Measurements from ENCODE around the gene MOGAT3.

The MOGAT3 gene

DNA sequence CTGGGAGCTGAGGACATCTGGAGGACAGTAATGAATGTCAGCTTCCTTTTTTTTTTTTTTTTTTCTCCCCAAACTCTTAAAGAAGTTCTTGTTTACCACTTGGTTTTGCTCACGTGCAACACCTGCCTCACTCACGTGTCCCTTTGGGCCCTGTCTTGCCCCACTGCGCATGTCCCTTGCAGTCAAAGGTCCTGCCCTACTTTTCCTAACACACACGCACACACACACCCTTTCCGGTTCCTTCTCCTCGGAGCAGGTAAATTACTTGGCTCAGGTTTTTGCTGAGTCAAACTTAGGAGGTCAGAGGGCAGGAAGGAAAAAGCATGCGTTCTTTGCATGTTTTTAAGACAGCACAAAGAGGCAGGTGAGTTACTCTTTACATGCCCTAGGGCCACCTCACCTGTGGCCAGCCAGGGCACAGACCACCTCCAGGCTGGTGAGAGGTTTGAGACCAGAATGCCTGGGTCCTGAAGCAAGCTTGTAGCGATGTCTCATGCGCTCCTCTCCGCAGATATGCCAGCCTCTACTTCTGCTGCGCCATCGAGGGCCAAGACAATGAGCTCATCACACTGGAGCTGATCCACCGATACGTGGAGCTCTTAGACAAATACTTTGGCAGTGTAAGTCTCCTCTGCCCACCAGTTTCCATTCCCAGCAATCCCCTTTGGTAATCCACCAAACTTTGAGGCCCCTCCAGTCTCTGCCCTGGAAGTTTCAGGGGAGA is 43.8 kb downstream of the MOGAT3 start:
- no peak for DNase-seq

DNA sequence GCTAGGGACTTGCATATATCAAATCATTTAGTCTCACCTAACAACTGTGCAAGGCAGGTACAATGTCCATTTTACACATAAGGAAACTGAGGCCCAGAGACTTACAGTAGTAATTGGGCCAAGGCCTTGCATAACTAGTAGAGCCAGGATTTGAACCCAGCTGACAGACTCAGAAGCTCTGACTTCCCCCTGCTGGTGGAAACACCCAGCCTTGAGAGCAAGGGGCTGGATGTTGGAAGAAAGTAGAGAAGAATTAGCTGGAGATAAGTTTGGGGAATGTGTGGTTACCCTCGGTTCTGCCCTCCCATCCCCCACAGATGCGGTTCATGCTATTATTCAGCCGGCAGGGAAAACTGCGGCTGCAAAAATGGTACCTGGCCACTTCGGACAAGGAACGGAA is 44.6 kb downstream of the MOGAT3 start:
- DNase-seq, result no peak

DNA sequence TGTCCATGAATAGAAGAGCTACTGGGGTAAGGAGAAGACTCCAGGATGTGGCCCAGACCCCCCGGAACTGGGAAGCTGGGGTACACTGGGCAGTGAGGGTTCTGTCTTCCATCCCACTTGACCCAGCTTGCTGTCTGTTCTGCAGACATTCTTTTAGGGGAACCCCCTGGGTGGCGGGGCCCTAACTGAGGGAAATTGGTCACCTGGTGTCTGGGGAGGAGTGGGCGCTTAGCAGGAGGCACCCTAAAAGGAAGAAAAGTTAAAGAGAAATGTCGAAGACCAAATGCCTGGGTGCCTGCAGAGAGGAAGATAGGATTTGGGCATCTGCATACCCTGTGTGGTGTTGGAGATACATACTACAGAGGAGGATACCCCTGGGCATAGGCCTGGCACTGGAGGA is 45.5 kb downstream of the MOGAT3 start:
- DNase-seq, result no peak

DNA sequence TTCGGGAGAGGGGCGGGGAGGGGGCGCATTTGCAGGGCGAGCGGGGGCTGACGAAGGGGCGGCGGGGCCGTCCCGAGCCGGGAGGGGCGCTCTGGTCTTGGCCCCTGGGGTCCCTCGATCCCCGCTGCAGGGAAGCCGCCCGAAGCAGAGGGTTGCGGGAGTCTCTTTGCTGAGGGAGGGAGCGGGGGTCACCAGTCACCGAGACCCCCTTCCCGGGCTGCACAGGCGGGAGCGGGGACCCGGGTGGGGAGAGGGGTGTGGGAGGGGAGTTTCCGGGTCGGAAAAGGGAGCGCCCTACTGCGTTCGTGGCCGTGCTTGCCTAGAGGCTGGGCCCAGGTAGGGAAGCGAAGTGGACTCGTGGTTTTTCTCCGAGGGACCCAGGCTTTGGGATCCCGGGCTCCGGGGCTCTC is 46.1 kb downstream of the MOGAT3 start:
- DNase-seq, result no peak

DNA sequence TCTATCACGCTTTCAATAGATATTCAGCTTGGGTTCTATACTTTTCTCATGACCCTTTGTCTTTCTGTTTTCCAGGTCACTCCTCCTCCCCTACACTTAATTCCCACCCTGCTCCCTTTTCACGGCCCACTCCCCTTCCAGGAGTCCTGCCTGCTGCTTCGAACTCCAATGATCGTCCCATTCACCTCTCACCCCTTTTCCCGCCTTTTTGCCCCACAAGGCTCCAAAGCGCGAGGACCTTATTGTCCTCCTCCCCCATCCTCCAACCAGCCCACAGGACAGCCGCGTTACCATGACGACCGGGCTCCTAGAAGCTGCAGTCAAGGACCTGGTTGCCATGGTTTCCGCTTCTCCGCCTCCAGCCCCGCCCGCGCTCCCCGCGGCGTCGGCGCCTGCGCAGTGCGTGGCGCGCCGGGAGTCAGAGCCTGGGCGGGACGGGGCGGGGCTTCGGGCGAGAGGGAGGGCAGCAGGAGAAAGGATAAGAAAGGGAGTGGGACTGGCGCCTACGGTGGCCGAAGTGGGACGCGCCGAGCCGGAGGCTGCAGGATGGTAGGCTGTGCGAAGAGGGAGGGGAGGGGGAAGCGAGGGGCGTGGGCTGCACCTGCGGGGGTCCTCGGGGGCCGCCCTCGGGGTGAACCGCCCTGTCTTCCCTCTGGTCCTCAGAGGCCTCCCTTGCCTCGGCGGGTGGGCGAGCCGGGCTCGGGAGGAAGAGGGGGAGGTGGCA is 46.7 kb downstream of the MOGAT3 start, which contains the start of gene AP1S1:
Gene AP1S1, plus strand, starts transcription at position 508 of the 724 bp plus-strand sequence. Its CDS starts 39 bp downstream, at position 547.
- peak; percentile 94 for DNase-seq

DNA sequence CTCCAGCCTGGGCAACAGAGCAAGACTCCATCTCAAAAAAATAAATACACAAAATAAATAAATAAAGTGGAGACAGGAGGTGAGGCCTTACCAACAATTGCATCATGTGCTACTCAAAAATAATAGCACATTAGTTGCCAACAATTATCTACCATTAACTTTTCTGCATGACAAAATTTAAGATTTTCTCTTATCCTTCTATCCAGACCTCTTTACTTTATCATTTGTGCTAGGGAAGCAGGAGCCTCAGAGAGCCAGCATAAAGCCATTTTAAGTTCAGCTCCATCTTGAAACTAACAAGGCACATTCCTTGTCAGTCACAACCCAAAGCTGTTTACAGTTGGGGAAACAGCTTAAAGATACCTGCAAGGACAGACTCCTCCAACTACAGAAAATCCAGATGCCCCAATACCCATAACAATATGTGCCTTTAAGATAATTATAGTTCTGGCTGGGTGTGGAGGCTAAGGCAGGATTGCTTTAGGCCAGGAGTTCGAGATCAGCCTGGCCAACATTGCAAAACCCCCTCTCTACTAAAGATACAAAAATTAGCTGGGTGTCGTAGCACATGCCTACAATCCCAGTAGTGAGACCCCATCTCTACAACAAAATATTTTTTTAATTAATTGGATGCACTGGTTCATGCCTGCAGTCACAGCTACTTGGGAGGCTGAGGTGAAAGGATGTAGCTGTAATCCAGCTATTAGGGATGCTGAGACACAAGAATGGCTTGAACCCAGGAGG is 48.8 kb downstream of the MOGAT3 start:
- no peak for DNase-seq

Measured in stimulated activated CD4-positive, alpha-beta T cell treated with anti-CD3 and anti-CD28 coated beads, Interleukin-4, amount 100 ng/mL, for 4 hours (primary cell).